Left renal cortex interstitium (tissue), 4 donors: ENCODE measurements around the gene ROMO1. TPM values are rescaled to one million over a fixed set of nuclear protein-coding genes. Genes with fewer than 3 reads are reported as not detected.
"Not testable (repeated sequence)": the region's sequence is repeated elsewhere in the genome, so short reads cannot be mapped to it uniquely, and the experiment has no call there.

Experiments
- DNase-seq, 4 donors: peaks; one replicate each; pipeline ENCODE4 v3.0.0-alpha.2; 2013; ENCODE audit warnings: low read depth in 4 of 4, low spot score in 2 of 4, missing footprints in 1 of 4
- polyA plus RNA-seq, 4 donors: library from polyadenylated mRNA; unstranded; fragments of 120-200 nt; gene quantifications; one replicate each; pipeline ENCODE4 v1.2.1, GENCODE V29; 2013; ENCODE audit not compliant: insufficient read length in 4 of 4

The ROMO1 gene
- polyA plus RNA-seq, 4 donors = 56.9 to 132 (median 88.8) TPM

DNA sequence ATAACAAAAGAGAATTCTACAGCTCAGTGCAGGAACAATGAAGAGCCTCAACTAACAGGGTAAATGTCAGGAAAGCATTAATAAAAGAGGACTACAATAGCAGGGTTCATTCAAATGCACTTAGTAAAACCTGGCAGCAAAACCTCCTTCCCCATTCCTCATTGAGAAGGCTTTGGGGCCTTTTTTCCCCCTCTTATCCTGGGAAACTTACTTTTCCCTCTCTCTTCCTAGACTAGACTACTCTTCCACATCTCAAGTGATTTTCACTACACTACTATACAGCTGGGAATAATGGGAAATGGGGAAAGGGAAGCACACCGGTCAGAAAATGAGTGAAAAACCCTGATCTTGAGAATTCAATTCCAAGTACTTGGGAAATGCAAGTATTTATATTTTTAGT is 10.1 kb downstream of the ROMO1 start:
- no peak for DNase-seq

DNA sequence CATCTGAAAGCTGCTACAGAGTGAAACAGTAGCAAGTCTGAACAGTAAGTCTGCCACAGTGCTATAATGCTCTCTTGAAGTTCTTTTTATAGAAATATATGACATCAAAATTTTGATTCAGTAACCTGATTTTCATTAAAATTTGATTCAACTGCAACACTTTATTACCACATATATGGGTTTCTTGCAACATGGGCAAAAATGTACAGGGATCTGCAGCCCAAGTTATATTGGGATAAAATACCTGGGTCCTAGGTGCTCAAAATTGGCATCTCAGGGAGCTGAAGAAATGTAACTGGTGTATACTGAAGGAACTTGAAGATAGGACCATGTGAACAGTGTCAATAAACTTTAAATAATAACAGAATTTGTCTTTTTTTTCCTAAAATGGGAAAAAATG is 10.8 kb downstream of the ROMO1 start:
- no peak for DNase-seq

DNA sequence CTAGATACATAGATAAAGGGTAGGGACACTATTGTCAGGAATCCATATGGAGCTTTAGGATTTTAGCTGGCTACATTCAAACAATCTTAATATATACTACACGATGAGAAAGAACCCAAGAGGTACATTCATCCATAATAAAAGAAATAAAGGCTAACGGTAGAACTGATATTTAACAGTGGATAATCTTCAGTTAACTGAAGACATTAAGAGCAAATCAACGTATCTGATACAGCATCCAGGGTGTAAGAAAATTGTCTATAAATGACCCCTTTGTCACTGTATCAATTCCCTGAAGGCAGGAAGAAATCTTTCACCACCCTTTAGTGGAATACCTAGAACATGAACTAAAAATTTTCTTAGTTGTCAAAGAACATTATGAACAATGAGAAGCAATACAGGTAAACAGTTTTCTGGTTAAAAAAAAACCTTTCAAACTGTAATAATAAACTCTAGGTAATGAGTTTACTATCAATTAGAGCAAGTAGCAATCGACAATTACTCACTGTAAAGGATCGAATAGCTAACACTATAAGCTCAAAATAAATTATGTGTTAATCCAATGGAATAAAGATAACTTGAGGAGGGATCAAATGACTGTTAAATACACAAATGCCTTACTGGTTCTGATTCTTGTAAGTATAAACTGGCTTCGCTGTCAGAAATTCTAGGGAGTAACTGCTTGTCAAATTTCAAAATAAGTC is 11.8 kb downstream of the ROMO1 start:
- no peak for DNase-seq

DNA sequence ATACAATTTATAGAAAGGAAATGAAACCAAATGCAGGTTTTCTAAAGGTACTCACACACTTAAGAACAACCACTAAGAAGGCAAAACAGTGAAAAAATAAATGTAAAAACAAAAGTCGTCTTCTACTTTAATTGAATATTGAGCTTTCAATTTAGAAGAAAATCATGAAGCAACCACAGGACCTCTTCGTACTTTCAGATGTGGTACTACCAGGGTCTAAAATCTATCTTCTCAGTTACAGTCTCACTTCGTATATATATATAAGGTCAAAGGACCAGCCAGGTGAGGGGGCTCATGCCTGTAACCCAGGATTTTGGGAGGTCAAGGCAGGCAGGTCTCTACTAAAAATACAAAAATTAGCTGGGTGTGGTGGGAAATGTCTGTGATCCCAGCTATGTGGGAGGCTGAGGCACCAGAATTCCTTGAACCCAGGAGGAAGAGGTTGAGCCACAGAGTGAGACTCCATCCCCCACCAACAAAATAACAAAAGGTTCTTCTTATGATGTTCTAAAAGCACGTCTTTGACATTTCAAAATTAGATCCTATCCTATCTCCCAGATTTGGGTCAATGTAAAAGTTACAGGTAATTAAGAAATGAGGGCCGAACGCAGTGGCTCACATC is 12.5 kb downstream of the ROMO1 start:
- DNase-seq = no peak

DNA sequence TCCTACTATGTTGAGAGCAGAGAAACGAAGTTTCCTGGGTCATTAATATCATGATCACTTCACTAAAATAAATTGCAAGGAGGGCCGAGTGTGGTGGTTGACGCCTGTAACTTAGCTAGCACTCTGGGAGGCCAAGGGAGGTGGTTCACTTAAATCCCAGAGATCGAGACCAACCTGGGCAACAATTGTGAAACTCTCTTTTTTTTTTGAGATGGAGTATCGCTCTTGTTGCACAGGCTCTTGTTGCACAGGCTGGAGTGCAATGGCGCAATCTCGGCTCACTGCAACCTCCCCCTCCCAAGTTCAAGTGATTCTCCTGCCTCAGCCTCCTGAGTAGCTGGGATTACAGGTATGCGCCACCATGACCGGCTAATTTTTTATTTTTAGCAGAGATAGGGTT is 13.9 kb downstream of the ROMO1 start:
- not testable (repeated sequence) for DNase-seq

DNA sequence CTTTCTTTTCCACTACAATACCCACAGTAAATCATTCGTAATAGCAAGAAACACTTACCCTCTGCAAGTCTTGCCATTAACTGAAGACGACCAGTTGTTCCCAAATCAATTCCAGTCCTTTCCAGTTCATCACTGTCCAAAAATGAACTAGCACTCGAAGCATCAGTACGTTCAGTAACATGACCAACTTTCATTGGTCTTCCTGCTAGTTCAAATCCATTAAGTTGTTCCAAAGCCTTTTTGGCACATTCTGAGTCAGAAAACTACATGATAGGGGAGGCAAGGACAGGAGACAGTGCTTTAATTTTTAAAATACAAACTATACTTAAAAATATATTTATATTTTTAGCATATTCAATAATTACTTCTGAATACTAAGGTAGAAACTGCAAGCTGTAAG is 14.9 kb downstream of the ROMO1 start:
- DNase-seq = no peak

DNA sequence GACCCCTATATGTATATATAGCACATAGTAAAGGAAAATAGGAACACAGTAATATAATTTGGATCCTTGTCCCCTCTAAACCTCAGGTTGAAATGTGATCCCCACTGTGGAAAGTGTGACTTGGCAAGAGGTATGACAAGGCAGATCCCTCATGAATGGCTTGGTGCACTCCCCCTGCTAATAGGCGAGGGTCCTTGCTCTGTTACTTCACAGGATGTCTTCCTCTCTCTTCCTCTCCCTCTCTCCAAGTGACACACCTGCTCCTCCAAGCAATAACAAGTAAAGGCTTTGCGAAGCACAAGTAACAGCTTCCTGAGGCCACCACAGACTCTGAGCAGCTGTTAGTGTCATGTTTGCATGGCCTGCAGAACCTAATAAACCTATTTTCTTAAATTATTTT is 16.4 kb downstream of the ROMO1 start:
- DNase-seq = no peak

DNA sequence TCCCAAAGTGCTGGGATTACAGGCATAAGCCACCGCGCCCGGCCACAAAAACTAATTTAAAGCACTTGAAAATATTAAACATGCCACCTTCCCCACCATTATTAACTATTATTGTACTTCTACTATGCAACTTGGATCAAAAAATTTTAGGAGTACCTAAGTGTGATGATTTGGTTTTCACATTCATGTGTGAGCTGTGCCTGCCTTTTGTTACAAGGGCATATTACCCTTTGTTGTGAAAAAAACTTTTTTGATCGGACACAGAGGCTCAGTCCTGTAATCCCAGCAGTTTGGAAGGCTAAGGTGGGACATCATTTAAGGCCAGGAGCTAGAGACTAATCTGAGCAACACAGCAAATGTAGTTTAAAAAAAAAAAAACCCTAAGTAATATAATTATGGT is 17.1 kb downstream of the ROMO1 start:
- no peak for DNase-seq

DNA sequence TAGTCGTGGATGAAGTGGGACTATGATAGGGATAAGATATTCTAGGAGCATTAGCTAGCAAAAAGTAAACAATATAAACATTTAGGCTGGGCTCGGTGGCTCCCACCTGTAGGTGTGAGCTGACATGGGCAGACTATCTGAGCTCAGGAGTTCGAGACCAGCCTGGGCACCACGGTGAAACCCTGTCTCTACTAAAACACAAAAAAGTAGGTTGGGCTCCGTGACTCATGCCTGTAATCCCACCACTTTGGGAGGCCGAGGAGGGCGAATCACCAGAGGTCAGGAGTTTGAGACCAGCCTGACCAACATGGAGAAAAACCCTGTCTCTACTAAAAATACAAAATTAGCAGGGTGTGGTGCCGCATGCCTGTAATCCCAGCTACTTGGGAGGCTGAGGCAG is 19.1 kb downstream of the ROMO1 start:
- not testable (repeated sequence) for DNase-seq

DNA sequence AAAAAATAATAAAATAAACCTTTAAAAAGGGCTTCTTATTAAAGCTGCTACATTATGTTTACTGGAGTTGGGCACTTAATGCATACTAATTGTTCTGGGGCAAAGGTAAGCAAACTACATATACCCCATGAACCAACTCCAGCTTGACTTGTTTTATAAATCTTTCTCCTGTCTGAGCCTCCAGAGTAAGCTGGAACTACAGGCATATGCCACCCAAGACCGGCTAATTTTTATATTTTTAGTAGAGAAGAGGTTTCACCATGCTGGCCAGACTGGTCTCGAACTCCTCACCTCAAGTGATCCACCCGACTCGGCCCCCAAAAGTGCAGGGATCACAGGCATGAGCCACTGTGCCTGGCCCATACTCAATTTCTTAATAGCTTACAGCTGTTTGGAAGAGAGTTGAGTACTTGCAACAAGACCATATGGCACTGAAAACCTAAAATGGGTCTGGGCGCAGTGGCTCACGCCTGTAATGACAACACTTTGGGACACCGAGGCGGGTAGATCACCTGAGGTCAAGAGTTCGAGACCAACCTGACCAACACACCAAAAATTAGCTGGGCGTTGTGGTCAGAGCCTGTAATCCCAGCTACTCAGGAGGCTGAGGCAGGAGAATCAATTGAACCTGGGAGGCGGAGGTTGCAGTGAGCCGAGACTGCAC is 19.9 kb downstream of the ROMO1 start:
- no peak for DNase-seq

DNA sequence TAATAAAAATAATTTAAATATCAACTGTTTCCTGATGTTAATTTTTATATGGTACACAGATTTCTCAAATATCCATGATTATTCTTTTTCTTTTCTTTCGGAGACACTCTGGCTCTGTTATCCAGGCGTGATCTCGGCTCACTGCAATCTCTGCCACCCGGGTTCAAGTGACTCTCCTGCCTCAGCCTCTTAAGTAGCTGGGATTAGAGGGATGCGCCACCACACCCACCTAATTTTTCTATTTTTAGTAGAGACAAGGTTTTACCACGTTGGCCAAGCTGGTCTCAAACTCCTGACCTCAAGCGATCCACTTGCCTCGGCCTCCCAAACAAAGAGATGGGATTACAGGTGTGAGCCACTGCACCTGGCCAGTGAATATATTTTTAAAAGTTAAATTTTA is 20.5 kb downstream of the ROMO1 start:
- no peak for DNase-seq

DNA sequence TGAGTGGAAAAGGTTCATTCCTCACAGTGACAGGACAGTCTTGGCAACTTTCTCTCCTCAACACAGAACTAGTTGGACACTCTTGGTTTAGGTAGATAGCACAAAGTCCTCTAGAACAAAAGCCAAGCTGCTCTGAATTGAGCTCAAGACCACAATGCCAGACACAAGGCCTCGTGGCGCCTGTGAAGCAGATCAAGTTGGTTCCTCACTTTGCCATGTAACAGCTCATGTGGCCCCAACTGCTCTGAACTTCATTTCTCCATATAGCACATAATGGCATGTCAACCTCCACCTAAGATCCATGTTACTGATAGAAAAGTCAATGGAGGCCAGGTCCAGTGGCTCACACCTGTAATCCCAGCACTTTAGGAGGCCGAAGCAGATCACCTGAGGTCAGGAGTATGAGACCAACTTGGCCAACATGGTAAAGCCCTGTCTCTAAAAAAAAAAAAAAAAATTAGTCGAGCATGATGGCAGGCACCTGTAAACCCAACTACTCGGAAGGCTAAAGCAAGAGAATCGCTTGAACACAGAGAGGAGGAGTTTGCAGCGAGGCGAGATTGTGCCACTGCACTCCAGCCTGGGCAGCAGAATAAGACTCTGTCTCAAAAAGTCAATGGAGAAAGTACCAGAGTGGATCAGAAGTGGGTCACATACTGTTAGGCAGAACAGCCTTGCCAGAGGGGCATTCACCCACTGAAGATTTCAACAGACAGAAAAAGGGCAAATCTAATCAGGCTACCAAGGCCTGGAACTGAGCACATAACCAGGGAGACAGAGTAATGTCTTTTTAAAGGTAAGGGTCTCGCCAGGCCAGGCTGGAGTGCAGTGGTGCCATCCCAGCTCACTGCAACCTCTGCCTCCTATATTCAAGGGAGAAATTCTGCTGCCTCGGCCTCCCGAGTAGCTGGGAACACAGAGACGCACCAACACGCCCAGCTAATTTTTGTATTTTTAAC is 21.2 kb downstream of the ROMO1 start:
- DNase-seq = no peak

DNA sequence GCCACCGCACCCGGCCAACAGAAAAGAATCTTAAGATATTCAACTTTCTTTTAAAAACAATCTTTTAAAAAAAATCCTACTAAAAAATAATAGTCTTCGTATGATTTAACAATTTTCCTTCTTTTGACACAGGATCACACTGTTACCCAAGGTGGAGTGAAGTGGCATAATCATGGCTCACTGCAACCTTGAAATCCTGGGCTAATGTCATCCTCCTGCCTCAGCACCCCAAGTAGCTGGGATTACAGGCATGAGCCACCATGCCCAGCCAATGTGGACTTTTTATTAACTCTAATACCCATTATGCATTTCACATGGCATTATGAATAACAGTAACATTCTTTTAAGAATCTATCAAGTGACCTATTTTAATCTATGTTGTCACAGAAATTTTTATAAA is 22.0 kb downstream of the ROMO1 start:
- DNase-seq = no peak

DNA sequence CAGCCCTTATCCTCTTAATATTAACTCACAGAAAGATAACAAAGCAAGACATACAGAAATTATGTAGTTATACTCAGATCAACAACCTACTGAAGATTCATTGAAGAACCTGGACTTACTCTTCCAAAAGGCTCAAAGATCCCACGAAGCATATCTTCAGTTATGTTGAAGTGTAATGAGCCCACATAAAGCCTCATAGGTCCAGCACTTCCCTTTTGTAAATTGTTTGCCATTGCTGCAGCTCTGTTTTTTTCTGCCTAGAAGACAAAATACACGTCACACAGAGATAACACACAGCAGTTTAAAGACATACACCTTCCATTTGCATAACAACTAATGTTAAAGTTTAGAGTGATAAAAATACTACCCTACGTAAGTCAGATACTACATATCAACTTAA is 22.4 kb downstream of the ROMO1 start:
- DNase-seq = no peak

DNA sequence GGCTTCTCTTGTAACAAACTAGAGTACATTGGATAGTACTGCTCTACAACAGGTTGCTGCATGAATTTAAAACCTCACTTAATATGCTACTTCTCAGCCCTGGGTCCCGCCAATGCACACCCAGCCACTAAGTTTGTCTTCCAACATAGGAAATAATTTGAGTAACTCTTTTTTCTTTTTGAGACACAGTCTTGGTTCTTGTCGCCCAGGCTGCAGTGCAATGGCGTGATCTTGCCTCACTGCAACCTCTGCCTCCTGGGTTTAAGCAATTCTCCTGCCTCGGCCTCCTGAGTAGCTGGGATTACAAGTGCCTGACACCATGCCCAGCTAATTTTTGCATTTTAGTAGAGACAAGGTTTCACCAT is 24.1 kb downstream of the ROMO1 start:
- not testable (repeated sequence) for DNase-seq

DNA sequence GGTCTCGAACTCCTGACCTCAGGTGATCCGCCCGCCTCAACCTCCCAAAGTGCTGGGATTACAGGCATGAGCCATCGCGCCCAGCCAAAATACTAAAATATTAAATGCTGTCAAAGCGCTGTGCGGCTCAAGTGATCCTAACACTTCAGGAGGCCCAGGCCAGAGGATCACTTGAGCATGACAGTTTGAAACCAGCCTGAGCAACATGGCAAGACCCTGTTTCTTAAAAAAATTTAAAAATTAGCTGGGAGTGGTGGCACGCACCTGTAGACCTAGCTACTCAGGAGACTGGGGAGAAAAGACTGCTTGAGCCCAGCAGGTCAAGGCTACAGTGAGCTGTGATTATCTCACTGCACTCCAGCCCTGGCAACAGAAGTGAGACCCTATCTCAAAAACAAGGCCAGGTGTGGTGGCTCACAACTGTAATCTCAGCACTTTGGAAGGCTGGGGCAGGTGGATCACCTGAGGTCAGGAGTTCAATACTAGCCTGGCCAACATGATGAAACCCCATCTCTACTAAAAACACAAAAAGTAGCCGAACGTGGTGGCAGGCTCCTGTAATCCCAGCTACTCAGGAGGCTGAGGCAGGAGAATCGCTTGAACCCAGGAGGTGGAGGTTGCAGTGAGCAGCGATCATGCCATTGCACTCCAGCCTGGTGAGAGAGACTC is 24.6 kb downstream of the ROMO1 start:
- not testable (repeated sequence) for DNase-seq

DNA sequence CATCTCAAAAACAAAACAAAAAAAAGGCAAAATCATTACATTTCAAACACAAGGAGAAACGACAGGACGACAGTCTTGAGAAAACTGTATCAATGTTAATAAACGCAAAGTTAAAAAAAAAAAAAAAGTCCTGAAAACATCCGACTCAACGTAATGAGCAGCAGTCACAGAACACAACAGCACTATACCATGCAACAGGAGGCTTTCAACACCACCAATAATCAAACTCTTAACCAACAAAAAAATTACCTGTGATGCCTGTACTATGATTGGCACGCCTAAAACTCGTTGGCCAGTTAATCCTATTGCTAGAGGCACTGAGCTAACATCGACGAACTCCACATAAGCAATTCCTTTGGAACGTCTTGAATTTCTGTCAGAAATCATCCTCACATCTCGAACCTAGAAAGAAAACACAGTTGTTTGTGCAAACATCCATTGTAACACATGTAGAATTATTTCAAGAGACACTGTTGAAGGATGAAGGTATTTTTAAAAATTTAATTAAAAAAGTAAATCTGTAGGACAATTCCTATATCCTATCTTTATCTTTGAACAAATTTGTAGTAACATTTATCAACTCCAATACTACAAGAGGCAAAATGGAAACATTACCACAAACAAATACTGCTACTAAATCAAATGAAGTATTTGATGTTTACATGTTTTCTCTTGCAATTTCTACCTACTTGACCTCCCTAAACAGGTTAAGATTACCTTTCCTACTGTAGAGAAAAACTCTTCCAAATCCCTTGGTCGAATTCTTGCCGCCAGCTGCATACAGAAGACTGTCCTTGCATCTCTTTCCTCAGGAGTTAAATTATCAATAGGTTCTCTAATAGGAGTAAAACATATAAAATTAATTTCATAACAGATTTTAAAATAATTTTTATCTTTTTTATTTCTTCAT is 25.4 kb downstream of the ROMO1 start:
- DNase-seq = no peak

DNA sequence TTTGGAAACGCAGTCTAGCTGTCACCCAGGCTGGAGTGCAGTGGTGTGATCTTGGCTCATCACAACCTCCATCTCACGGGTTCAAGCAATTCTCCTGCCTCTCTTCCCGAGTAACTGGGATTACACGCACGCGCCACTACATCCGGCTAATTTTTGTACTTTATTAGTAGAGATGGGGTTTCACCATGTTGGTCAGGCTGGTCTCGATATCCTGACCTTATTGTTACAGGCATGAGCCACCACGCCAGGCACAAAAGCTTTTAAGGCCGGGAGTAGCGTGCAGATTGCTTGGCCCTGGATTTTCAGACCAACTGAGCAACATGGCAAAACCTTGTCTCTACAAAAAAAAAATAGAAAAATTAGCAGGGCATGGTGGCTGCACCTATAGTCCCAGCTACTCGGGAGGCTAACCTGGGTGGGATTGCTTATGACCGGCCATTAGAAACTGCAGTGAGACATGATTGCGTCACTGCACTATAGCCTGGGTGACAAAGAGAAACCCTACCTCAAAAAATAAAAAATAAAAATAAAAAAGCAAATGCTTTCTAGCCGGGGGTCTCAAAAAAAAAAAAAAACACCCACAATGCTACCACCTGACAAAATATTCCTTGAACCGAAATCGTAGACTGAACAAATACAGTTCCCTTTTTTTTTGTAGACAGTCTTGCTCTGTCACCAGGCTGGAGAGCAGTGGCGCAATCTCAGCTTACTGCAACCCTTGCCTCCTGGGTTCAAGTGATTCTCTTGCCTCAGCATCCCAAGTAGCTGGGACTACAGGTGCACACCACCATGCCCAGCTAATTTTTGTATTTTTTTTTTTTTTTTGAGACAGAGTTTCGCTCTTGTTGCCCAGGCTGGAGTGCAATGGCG is 27.9 kb downstream of the ROMO1 start:
- no peak for DNase-seq
